ENCODE results near the gene KRR1.

GRCh38 chr12:75481774-75482173 lies 29.6 kb downstream of the KRR1 start:
- TF ChIP-seq JUNB (IDR thresholded peaks at IDR 0.05) (no peak), CTCF (IDR thresholded peaks at IDR 0.05) (no peak), GATA3 (IDR thresholded peaks at IDR 0.05; ENCODE audit: borderline replicate concordance) (no peak), REST (IDR thresholded peaks at IDR 0.05) (no peak), POLR2A (IDR thresholded peaks at IDR 0.05; ENCODE audit: low read length) (no peak), MYC (IDR thresholded peaks at IDR 0.05; ENCODE audit: borderline replicate concordance, low read length) (no peak), JUN (IDR thresholded peaks at IDR 0.05) (no peak), RCOR1 (IDR thresholded peaks at IDR 0.05; ENCODE audit: low read depth, low read length) (no peak)
- TF ChIP-seq, protein P1, sequence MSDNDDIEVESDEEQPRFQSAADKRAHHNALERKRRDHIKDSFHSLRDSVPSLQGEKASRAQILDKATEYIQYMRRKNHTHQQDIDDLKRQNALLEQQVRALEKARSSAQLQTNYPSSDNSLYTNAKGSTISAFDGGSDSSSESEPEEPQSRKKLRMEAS (IDR thresholded peaks at IDR 0.05), result no peak

Measured in A549 (cell line).